ENCODE results near the gene NOP53.
A peak's percentile ranks its signal among the peaks of the same experiment; 100 is the strongest.
"Not testable (repeated sequence)": the region's sequence is repeated elsewhere in the genome, so short reads cannot be mapped to it uniquely, and the experiment has no call there.

Gene NOP53

DNA sequence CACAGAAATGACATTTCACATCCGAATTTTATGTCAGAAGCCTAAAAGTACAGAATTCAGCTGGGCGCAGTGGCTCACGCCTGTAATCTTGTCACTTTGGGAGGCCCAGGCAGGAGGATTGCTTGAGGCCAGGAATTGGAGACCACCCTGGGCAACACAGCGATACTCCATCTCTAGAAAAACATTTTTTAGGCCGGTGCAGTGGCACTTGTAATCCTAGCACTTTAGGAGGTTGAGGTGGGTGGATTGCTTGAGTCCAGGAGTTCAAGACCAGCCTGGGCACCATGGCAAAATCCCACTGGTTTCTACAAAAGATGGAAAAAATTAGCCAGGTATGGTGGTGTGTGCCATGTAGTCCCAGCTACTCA lies 15.3 kb downstream of the NOP53 start:
- ChIA-PET CTCF (interaction anchor here (0.6 to 2.9 kb wide), 4 partner anchors 29 to 108 kb away, joined by 3 to 15 read pairs (median 4); partner anchors contain the start of gene EHD2), POLR2A (interaction anchor here (1.2 kb wide), 1 partner anchor 13 kb away, joined by 3 read pairs; no protein-coding TSS in a partner anchor)
- no peak overlapping the region for H3K4me3 ChIP-seq (ENCODE audit: low read depth, low read length)
- TF ChIP-seq, protein P1, sequence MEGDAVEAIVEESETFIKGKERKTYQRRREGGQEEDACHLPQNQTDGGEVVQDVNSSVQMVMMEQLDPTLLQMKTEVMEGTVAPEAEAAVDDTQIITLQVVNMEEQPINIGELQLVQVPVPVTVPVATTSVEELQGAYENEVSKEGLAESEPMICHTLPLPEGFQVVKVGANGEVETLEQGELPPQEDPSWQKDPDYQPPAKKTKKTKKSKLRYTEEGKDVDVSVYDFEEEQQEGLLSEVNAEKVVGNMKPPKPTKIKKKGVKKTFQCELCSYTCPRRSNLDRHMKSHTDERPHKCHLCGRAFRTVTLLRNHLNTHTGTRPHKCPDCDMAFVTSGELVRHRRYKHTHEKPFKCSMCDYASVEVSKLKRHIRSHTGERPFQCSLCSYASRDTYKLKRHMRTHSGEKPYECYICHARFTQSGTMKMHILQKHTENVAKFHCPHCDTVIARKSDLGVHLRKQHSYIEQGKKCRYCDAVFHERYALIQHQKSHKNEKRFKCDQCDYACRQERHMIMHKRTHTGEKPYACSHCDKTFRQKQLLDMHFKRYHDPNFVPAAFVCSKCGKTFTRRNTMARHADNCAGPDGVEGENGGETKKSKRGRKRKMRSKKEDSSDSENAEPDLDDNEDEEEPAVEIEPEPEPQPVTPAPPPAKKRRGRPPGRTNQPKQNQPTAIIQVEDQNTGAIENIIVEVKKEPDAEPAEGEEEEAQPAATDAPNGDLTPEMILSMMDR (IDR thresholded peaks at IDR 0.05; ENCODE audit: insufficient read depth, low read length, missing control alignments): no peak
- DNase-seq (ENCODE audit: low read depth, low spot score): no peak

DNA sequence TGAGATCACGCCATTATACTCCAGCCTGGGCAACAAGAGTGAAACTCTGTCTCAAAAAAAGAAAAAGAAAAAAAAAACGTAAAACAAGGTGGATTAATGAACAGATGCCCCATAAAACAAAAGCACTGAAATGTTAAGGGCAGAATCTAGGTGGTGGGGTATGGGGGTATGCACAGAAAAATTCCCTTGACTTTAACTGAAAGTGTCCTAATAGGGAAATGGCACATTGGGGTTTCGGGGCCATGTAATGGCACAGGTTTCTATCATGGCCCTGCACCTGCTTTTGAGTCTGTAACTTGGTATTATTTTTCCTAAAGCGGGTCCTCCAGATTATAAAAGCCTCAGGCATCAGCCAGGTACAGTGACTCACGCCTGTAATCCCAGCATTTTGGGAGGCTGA lies 16.2 kb downstream of the NOP53 start:
- POLR2A ChIA-PET: interaction anchor here (1.2 kb wide), 1 partner anchor 14 kb away, joined by 3 read pairs; no protein-coding TSS in a partner anchor
- no peak overlapping the region for H3K4me3 ChIP-seq (ENCODE audit: low read depth, low read length)
- CTCF ChIA-PET: interaction anchor here (0.9 to 1.3 kb wide), 2 partner anchors 18 to 48 kb away, joined by 3 to 4 read pairs; partner anchors contain the start of gene EHD2
- no peak for DNase-seq (ENCODE audit: low read depth, low spot score)
- TF ChIP-seq, protein P1 (IDR thresholded peaks at IDR 0.05; ENCODE audit: insufficient read depth, low read length, missing control alignments): no peak

DNA sequence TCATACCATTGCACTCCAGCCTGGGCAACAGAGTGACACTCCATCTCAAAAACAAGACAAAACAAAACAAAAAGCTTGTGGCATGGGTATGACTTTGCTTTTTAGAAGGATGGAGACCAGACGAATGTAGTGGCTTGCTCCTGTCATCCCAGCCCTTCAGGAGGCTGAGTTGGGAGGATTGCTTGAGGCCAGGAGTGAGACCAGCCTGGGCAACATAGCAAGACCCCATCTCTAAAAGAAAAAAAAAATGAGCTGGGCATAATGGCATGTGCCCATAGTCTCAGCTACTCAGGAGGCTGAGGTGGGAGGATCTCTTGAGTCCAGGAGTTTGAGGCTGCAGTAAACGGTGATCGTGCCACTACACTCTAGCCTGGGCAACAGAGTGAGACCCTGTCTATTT lies 16.8 kb downstream of the NOP53 start:
- TF ChIP-seq, protein P1 (IDR thresholded peaks at IDR 0.05; ENCODE audit: insufficient read depth, low read length, missing control alignments): no peak
- ChIA-PET CTCF (interaction anchor here (0.8 to 7.1 kb wide), 5 partner anchors 18 to 324 kb away, joined by 3 to 100 read pairs (median 3); partner anchors contain the start of gene EHD2), POLR2A (interaction anchor here (1.2 kb wide), 1 partner anchor 15 kb away, joined by 3 read pairs; no protein-coding TSS in a partner anchor)
- H3K4me3 ChIP-seq (ENCODE audit: low read depth, low read length): no peak overlapping the region
- no peak for DNase-seq (ENCODE audit: low read depth, low spot score)

DNA sequence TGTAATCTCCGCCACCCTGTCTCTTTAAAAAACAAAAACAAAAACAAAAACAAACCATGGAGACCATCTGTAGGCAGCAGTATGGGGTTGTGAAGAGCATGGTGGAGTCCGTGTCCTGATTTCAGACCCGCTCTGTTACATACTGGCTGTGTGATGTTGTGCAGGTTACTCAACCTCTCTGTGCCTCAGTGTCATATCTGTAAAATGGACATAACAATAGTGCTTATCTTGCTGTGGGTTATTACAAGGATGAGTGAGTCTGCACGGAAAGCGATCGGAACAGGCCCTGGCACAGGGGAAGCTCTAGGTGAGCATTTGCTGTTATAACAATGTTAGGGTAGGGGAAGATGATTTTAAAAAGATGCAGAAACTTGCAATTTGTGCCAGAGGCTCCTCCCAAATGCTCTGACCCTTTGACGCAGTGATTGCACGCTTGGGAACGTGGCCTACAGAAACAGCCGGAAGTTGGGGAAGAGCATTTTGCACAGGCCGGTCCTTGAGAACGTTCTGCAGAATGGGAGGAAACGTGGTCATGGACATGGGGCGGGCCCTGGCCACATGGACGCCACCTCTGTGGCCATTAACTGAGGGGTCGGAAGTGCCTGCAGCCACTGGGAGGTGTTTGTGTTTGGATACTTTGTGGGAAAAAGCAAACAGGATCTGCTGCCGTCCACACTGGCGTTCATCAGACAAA lies 17.4 kb downstream of the NOP53 start:
- CTCF ChIA-PET: interaction anchor here (0.8 to 7.1 kb wide), 6 partner anchors 17 to 324 kb away, joined by 3 to 100 read pairs (median 4); partner anchors contain the start of gene EHD2

DNA sequence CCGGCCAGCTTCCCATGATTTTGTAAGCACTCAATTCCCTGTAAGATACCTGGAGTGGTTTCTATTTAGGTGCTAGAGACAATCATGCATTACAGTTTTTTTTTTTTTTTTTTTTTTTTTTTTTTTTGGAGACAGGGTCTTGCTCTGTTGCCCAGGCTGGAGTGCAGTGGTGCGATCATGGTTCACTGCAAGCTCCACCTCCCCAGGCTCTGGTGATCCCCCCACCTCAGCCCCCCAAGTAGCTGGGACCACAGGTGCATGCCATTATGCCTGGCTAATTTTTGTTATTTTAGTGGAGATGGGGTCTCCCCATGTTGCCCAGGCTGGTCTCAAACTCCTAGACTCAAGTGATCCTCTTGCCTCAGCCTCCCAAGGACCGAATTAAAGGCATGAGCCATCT lies 19.4 kb downstream of the NOP53 start:
- CTCF ChIA-PET: interaction anchor here (0.9 to 7.1 kb wide), 11 partner anchors 8 to 99 kb away, joined by 3 to 100 read pairs (median 15); partner anchors contain the start of genes EHD2, NOP53 and SELENOW
- H3K4me3 ChIP-seq (ENCODE audit: low read depth, low read length); DNase-seq (ENCODE audit: low read depth, low spot score): not testable (repeated sequence)
- POLR2A ChIA-PET: interaction anchor here (0.7 to 1.3 kb wide), 3 partner anchors 50 to 101 kb away, joined by 3 to 4 read pairs (median 3); no protein-coding TSS in a partner anchor

More for the DNA sequence above, 17.4 kb downstream of the NOP53 start:
- no peak overlapping the region for H3K4me3 ChIP-seq (ENCODE audit: low read depth, low read length)
- POLR2A ChIA-PET: no interaction called here
- DNase-seq (ENCODE audit: low read depth, low spot score): no peak
- TF ChIP-seq, protein P1 (IDR thresholded peaks at IDR 0.05; ENCODE audit: insufficient read depth, low read length, missing control alignments): no peak

DNA sequence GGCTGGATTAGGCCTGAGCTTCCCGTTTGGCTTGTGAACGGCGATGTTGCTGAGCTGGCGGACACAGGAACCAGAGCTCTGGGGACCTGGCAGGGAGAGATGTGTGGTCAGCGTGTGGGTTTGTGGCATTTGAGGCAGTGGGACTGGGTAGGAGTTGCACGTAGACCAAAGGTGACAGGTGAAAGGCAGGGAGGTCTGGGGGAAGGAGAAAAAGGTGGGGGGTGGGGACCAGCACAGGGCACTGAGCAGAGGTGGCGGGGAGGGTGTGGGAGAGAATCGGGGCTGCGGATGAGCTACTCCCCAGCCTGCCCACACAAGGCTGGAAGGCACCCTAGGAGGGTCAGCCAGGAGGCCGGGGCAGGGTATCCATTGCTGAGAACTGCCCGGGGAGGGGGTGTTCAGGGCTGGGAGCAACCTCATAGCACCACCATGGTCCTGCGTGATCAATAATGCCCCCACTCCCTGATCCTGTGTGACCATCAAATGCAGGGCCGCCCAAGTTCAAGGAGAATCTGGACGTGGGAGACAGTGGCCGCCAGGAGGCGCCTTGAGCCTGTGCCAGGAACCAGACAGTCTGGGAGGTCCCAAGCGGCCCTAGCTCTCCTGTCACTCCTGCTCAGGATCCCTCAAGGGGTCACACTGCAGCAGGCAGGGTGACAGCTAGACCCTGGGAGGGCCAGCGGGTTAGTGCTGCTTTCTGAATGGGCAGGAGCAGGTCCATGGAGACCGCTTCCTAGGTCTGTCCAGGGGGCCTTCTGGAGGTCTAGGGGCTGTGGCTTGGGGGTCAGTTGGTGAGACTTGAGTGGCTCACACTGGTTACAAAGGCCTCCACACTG lies 20.4 kb downstream of the NOP53 start:
- ChIA-PET POLR2A (interaction anchor here (0.9 to 1.4 kb wide), 3 partner anchors 12 to 52 kb away, joined by 4 read pairs; partner anchors contain the start of genes EHD2 and SELENOW), CTCF (interaction anchor here (0.9 to 7.1 kb wide), 15 partner anchors 9 to 126 kb away, joined by 3 to 100 read pairs (median 14); partner anchors contain the start of genes EHD2, NOP53 and SELENOW)
- no peak overlapping the region for H3K4me3 ChIP-seq (ENCODE audit: low read depth, low read length)
- TF ChIP-seq, protein P1 (IDR thresholded peaks at IDR 0.05; ENCODE audit: insufficient read depth, low read length, missing control alignments): peak; percentile 88
- DNase-seq (ENCODE audit: low read depth, low spot score): no peak

Data from AG04449 (cell line).